ENCODE data around the gene NME9.

NME9 gene

GRCh38 chr3:138361561-138361971 lies 31.9 kb upstream of the NME9 start:
- no peak for DNase-seq

- no peak for DNase-seq
These were observed 31.3 kb upstream of the NME9 start for GRCh38 chr3:138360869-138361525.

GRCh38 chr3:138359919-138360868 lies 30.5 kb upstream of the NME9 start:
- no peak for DNase-seq

GRCh38 chr3:138359148-138359918 lies 29.7 kb upstream of the NME9 start:
- DNase-seq: no peak

- DNase-seq: no peak
These were observed 27.2 kb upstream of the NME9 start for GRCh38 chr3:138356730-138357405.

- no peak for DNase-seq
These were observed 25.4 kb upstream of the NME9 start for GRCh38 chr3:138355071-138355470.

- DNase-seq: no peak
These were observed 24.7 kb upstream of the NME9 start for GRCh38 chr3:138354376-138354775.

- DNase-seq: no peak
These were observed 22.4 kb upstream of the NME9 start for GRCh38 chr3:138351916-138352550.

- DNase-seq: no peak
These were observed 21.5 kb upstream of the NME9 start for GRCh38 chr3:138351151-138351550.

- no peak for DNase-seq
These were observed 20.4 kb upstream of the NME9 start for GRCh38 chr3:138349926-138350665.

GRCh38 chr3:138348754-138349739 lies 19.4 kb upstream of the NME9 start:
- DNase-seq: no peak

GRCh38 chr3:138347960-138348753 lies 18.5 kb upstream of the NME9 start, which contains the start of gene MRAS:
TSS of gene MRAS (plus strand) at chr3:138348579. CDS start at chr3:138372884, 24,305 bp downstream.
- peak; percentile 17 for DNase-seq

GRCh38 chr3:138344754-138345153 lies 15.1 kb upstream of the NME9 start:
- no peak for DNase-seq

- no peak for DNase-seq
These were observed 10.9 kb upstream of the NME9 start for GRCh38 chr3:138340511-138340910.

- peak; percentile 96 for DNase-seq
These were observed 9.2 kb upstream of the NME9 start for GRCh38 chr3:138338811-138339210.

- no peak for DNase-seq
These were observed 8.6 kb upstream of the NME9 start for GRCh38 chr3:138338244-138338643.

GRCh38 chr3:138336454-138336999 lies 6.9 kb upstream of the NME9 start:
- DNase-seq: no peak

GRCh38 chr3:138334608-138335007 lies 5.0 kb upstream of the NME9 start:
- DNase-seq: no peak
